Measurements from ENCODE around the gene RUNDC3A. TPM values are rescaled to one million over a fixed set of nuclear protein-coding genes. Genes with fewer than 3 reads are reported as not detected.

RUNDC3A gene
- total RNA-seq, 8 experiments from 2014 or later: 1.8 to 84.1 (median 49.1) TPM

GRCh38 chr17:44351961-44352827 is 43.8 kb downstream of the RUNDC3A start:
- ATAC-seq (replicated peaks in 6 of 8): no peak
- H3K4me3 ChIP-seq: no peak overlapping the region
- WGBS, 10 experiments: 67 to 93% (median 80%) methylated on average over 2 to 4 of the region's 36 CpGs; no CpG with 5 or more reads in 6 of the 10 experiments
- H3K4me1 ChIP-seq (replicated peaks in 1 of 2): peaks cover 4 to 7% of the 10 kb centered on the region in 2 donors
- no peak overlapping the region for H3K27ac ChIP-seq
- in situ Hi-C loops (cut with MboI; ENCODE audit: low pct_unique_long_range_greater_than_20kb in 2 of 9, low sequenced_read_pairs in 9 of 9, unreplicated experiment in 9 of 9): no loop called here

- Histone ChIP-seq H3K27ac (peak overlapping the region in 1 of 2 donors; percentile 31), H3K4me3 (peak overlapping the region in 2 of 5 donors; percentile 1 to 25), H3K4me1 (replicated peaks in 1 of 2) (peaks cover 4 to 7% of the 10 kb centered on the region in 2 donors)
- 94 to 100% methylated on average over 2 to 5 of the region's 22 CpGs; no CpG with 5 or more reads in 8 of the 10 experiments for WGBS, 10 experiments
- in situ Hi-C loops (cut with MboI; ENCODE audit: low pct_unique_long_range_greater_than_20kb in 2 of 9, low sequenced_read_pairs in 9 of 9, unreplicated experiment in 9 of 9): no loop called here
- peak in 5 of 8 experiments; percentile 31 to 60 (median 51) for ATAC-seq (replicated peaks in 6 of 8)
Observed at GRCh38 chr17:44352828-44353671, 44.6 kb downstream of the RUNDC3A start.

- in situ Hi-C loops (cut with MboI; ENCODE audit: low pct_unique_long_range_greater_than_20kb in 2 of 9, low sequenced_read_pairs in 9 of 9, unreplicated experiment in 9 of 9): no loop called here
- WGBS, 10 experiments: 8 to 43% methylated on average over 7 to 8 of the region's 98 CpGs; no CpG with 5 or more reads in 8 of the 10 experiments
- Histone ChIP-seq H3K27ac (peak overlapping the region in 1 of 2 donors; percentile 31), H3K4me1 (replicated peaks in 1 of 2) (peaks cover 4 to 7% of the 10 kb centered on the region in 2 donors), H3K4me3 (peak overlapping the region in 2 of 5 donors; percentile 1 to 25)
- peak in 4 of 8 experiments; percentile 39 to 74 (median 58) for ATAC-seq (replicated peaks in 6 of 8)
Observed at GRCh38 chr17:44353672-44354331, 45.4 kb downstream of the RUNDC3A start.

- ATAC-seq (replicated peaks in 6 of 8): peak in 4 of 8 experiments; percentile 1 to 13 (median 9)
- H3K4me1 ChIP-seq (replicated peaks in 1 of 2): peaks cover 4 to 7% of the 10 kb centered on the region in 2 donors
- 44 to 100% (median 74%) methylated on average over 2 to 9 of the region's 77 CpGs; no CpG with 5 or more reads in 6 of the 10 experiments for WGBS, 10 experiments
- no peak overlapping the region for H3K4me3 ChIP-seq
- in situ Hi-C loops (cut with MboI; ENCODE audit: low pct_unique_long_range_greater_than_20kb in 2 of 9, low sequenced_read_pairs in 9 of 9, unreplicated experiment in 9 of 9): no loop called here
- no peak overlapping the region for H3K27ac ChIP-seq
Observed at GRCh38 chr17:44354582-44355561, 46.5 kb downstream of the RUNDC3A start.

- WGBS, 10 experiments: 87% methylated on average over 3 of the region's 17 CpGs; no CpG with 5 or more reads in 9 of the 10 experiments
- ATAC-seq (replicated peaks in 6 of 8): no peak
- Histone ChIP-seq H3K27ac (no peak overlapping the region), H3K4me3 (no peak overlapping the region), H3K4me1 (replicated peaks in 1 of 2) (peaks cover 12 to 13% of the 10 kb centered on the region in 2 donors)
- in situ Hi-C loops (cut with MboI; ENCODE audit: low pct_unique_long_range_greater_than_20kb in 2 of 9, low sequenced_read_pairs in 9 of 9, unreplicated experiment in 9 of 9): no loop called here
Observed at GRCh38 chr17:44355642-44356099, 47.3 kb downstream of the RUNDC3A start.

- ATAC-seq (replicated peaks in 6 of 8): no peak
- H3K27ac ChIP-seq: no peak overlapping the region
- WGBS, 10 experiments: 79 to 100% (median 96%) methylated on average over 3 to 7 of the region's 11 CpGs; no CpG with 5 or more reads in 5 of the 10 experiments
- in situ Hi-C loops (cut with MboI; ENCODE audit: low pct_unique_long_range_greater_than_20kb in 2 of 9, low sequenced_read_pairs in 9 of 9, unreplicated experiment in 9 of 9): no loop called here
- peaks cover 18 to 19% of the 10 kb centered on the region in 2 donors for H3K4me1 ChIP-seq (replicated peaks in 1 of 2)
- no peak overlapping the region for H3K4me3 ChIP-seq
Observed at GRCh38 chr17:44356241-44356640, 47.8 kb downstream of the RUNDC3A start.

- peaks cover 27 to 28% of the 10 kb centered on the region in 2 donors for H3K4me1 ChIP-seq (replicated peaks in 1 of 2)
Observed at GRCh38 chr17:44358066-44358465, 49.7 kb downstream of the RUNDC3A start.

GRCh38 chr17:44359006-44359405 is 50.6 kb downstream of the RUNDC3A start:
- in situ Hi-C loops (cut with MboI; ENCODE audit: low pct_unique_long_range_greater_than_20kb in 2 of 9, low sequenced_read_pairs in 9 of 9, unreplicated experiment in 9 of 9): no loop called here
- Histone ChIP-seq H3K4me1 (replicated peaks in 1 of 2) (peaks cover 23 to 24% of the 10 kb centered on the region in 2 donors), H3K4me3 (no peak overlapping the region), H3K27ac (no peak overlapping the region)
- WGBS, 10 experiments: 14 to 94% (median 86%) methylated on average over 1 to 4 of the region's 6 CpGs; no CpG with 5 or more reads in 3 of the 10 experiments
- ATAC-seq (replicated peaks in 6 of 8): no peak

More at GRCh38 chr17:44358066-44358465, 49.7 kb downstream of the RUNDC3A start:
- in situ Hi-C loops (cut with MboI; ENCODE audit: low pct_unique_long_range_greater_than_20kb in 2 of 9, low sequenced_read_pairs in 9 of 9, unreplicated experiment in 9 of 9): no loop called here
- ATAC-seq (replicated peaks in 6 of 8): no peak
- Histone ChIP-seq H3K27ac (no peak overlapping the region), H3K4me3 (no peak overlapping the region)
- WGBS, 10 experiments: 92 to 100% (median 100%) methylated on average over 1 to 4 of the region's 9 CpGs; no CpG with 5 or more reads in 7 of the 10 experiments

GRCh38 chr17:44359458-44360143 is 51.2 kb downstream of the RUNDC3A start:
- Histone ChIP-seq H3K4me3 (no peak overlapping the region), H3K27ac (no peak overlapping the region), H3K4me1 (replicated peaks in 1 of 2) (peaks cover 23 to 24% of the 10 kb centered on the region in 2 donors)
- ATAC-seq (replicated peaks in 6 of 8): no peak
- in situ Hi-C loops (cut with MboI; ENCODE audit: low pct_unique_long_range_greater_than_20kb in 2 of 9, low sequenced_read_pairs in 9 of 9, unreplicated experiment in 9 of 9): no loop called here
- WGBS, 10 experiments: 40 to 97% (median 81%) methylated on average over 1 to 7 of the region's 14 CpGs; no CpG with 5 or more reads in 6 of the 10 experiments

GRCh38 chr17:44360144-44360533 is 51.7 kb downstream of the RUNDC3A start:
- no peak for ATAC-seq (replicated peaks in 6 of 8)
- Histone ChIP-seq H3K27ac (no peak overlapping the region), H3K4me1 (replicated peaks in 1 of 2) (peaks cover 23 to 24% of the 10 kb centered on the region in 2 donors), H3K4me3 (no peak overlapping the region)
- WGBS, 10 experiments: 0 to 88% (median 63%) methylated on average over 1 to 4 of the region's 6 CpGs; no CpG with 5 or more reads in 6 of the 10 experiments
- in situ Hi-C loops (cut with MboI; ENCODE audit: low pct_unique_long_range_greater_than_20kb in 2 of 9, low sequenced_read_pairs in 9 of 9, unreplicated experiment in 9 of 9): no loop called here

- peak overlapping the region in 1 of 5 donors; percentile 82 for H3K4me3 ChIP-seq
- peaks cover 24 to 26% of the 10 kb centered on the region in 2 donors for H3K4me1 ChIP-seq (replicated peaks in 1 of 2)
- 17 to 40% methylated on average over 2 of the region's 5 CpGs; no CpG with 5 or more reads in 8 of the 10 experiments for WGBS, 10 experiments
- H3K27ac ChIP-seq: peak overlapping the region; percentile 32 to 90
- peak in 7 of 8 experiments; percentile 10 to 51 (median 36) for ATAC-seq (replicated peaks in 6 of 8)
- in situ Hi-C loops (cut with MboI; ENCODE audit: low pct_unique_long_range_greater_than_20kb in 2 of 9, low sequenced_read_pairs in 9 of 9, unreplicated experiment in 9 of 9): no loop called here
Observed at GRCh38 chr17:44360826-44361225, 52.4 kb downstream of the RUNDC3A start.
